ENCODE data around the gene COL1A2. TPM values are rescaled to one million over a fixed set of nuclear protein-coding genes. Genes with fewer than 3 reads are reported as not detected.

The COL1A2 gene
- polyA plus RNA-seq, 1 donor from 2014 or later: 2.5 TPM

- H3K36me3 ChIP-seq (ENCODE audit: insufficient read depth, low read length): no peaks in the 10 kb centered on the region
- no peaks in the 10 kb centered on the region for H3K9me3 ChIP-seq (ENCODE audit: low read length)
- no peak overlapping the region for H3K9ac ChIP-seq (ENCODE audit: low read length)
- no peak overlapping the region for H3K27ac ChIP-seq (ENCODE audit: low read length)
- no peaks in the 10 kb centered on the region for H3K9me2 ChIP-seq (ENCODE audit: insufficient read depth, low read length)
- no peak overlapping the region for H3K4me3 ChIP-seq (ENCODE audit: low read length)
- no peaks in the 10 kb centered on the region for H3K79me2 ChIP-seq (replicated peaks; ENCODE audit: insufficient read depth, low read length)
- no peaks in the 10 kb centered on the region for H4K20me1 ChIP-seq (ENCODE audit: insufficient read depth)
- no peaks in the 10 kb centered on the region for H3F3A ChIP-seq (ENCODE audit: insufficient read depth, low read length, poor library complexity, severe bottlenecking)
- TF ChIP-seq TAF1 (IDR thresholded peaks at IDR 0.05; ENCODE audit: low read depth): no peak
- TF ChIP-seq EZH2 (IDR thresholded peaks at IDR 0.05; ENCODE audit: borderline replicate concordance, insufficient read depth, low read length, poor library complexity, severe bottlenecking): no peak
- TF ChIP-seq MXI1 (conservative IDR thresholded peaks at IDR 0.05; ENCODE audit: poor library complexity, severe bottlenecking): no peak
- no peak for TF ChIP-seq SMC3 (conservative IDR thresholded peaks at IDR 0.05; ENCODE audit: poor library complexity)
- TF ChIP-seq POLR2AphosphoS5 (IDR thresholded peaks at IDR 0.05): no peak
- H2AFZ ChIP-seq (ENCODE audit: low read depth, low read length): no peak overlapping the region
- H3K4me2 ChIP-seq (ENCODE audit: low read length): no peak overlapping the region
- H3K27me3 ChIP-seq (ENCODE audit: insufficient read depth, low read depth, low read length): no peaks in the 10 kb centered on the region
Observed at GRCh38 chr7:94376281-94376680, 18.4 kb upstream of the COL1A2 start.

GRCh38 chr7:94378356-94378755 lies 16.3 kb upstream of the COL1A2 start:
- no peak for TF ChIP-seq POLR2AphosphoS5 (IDR thresholded peaks at IDR 0.05)
- TF ChIP-seq EP300 (conservative IDR thresholded peaks at IDR 0.05; ENCODE audit: poor library complexity, severe bottlenecking): no peak
- no peak for TF ChIP-seq RAD21 (conservative IDR thresholded peaks at IDR 0.05)
- TF ChIP-seq TAF1 (IDR thresholded peaks at IDR 0.05; ENCODE audit: low read depth): no peak
- no peak for TF ChIP-seq EZH2 (IDR thresholded peaks at IDR 0.05; ENCODE audit: borderline replicate concordance, insufficient read depth, low read length, poor library complexity, severe bottlenecking)
- TF ChIP-seq MXI1 (conservative IDR thresholded peaks at IDR 0.05; ENCODE audit: poor library complexity, severe bottlenecking): no peak
- TF ChIP-seq SMC3 (conservative IDR thresholded peaks at IDR 0.05; ENCODE audit: poor library complexity): no peak
- no peak for TF ChIP-seq REST (IDR thresholded peaks at IDR 0.05; ENCODE audit: borderline replicate concordance)
- no peak for TF ChIP-seq CTCF (IDR thresholded peaks at IDR 0.05; ENCODE audit: poor library complexity, severe bottlenecking)

More at GRCh38 chr7:94378356-94378755, 16.3 kb upstream of the COL1A2 start:
- Histone ChIP-seq H3K9me2 (ENCODE audit: insufficient read depth, low read length) (no peaks in the 10 kb centered on the region), H3F3A (ENCODE audit: insufficient read depth, low read length, poor library complexity, severe bottlenecking) (no peaks in the 10 kb centered on the region), H3K79me2 (replicated peaks; ENCODE audit: insufficient read depth, low read length) (no peaks in the 10 kb centered on the region), H3K36me3 (ENCODE audit: insufficient read depth, low read length) (no peaks in the 10 kb centered on the region), H4K20me1 (ENCODE audit: insufficient read depth) (no peaks in the 10 kb centered on the region), H3K27ac (ENCODE audit: low read length) (no peak overlapping the region), H3K4me3 (ENCODE audit: low read length) (no peak overlapping the region), H3K4me2 (ENCODE audit: low read length) (no peak overlapping the region), H3K9me3 (ENCODE audit: low read length) (no peaks in the 10 kb centered on the region), H2AFZ (ENCODE audit: low read depth, low read length) (no peak overlapping the region), H3K9ac (ENCODE audit: low read length) (no peak overlapping the region), H3K27me3 (ENCODE audit: insufficient read depth, low read depth, low read length) (no peaks in the 10 kb centered on the region)
